ENCODE results near the gene TTC9B.
"Not testable (repeated sequence)": the region's sequence is repeated elsewhere in the genome, so short reads cannot be mapped to it uniquely, and the experiment has no call there.

The TTC9B gene

DNA sequence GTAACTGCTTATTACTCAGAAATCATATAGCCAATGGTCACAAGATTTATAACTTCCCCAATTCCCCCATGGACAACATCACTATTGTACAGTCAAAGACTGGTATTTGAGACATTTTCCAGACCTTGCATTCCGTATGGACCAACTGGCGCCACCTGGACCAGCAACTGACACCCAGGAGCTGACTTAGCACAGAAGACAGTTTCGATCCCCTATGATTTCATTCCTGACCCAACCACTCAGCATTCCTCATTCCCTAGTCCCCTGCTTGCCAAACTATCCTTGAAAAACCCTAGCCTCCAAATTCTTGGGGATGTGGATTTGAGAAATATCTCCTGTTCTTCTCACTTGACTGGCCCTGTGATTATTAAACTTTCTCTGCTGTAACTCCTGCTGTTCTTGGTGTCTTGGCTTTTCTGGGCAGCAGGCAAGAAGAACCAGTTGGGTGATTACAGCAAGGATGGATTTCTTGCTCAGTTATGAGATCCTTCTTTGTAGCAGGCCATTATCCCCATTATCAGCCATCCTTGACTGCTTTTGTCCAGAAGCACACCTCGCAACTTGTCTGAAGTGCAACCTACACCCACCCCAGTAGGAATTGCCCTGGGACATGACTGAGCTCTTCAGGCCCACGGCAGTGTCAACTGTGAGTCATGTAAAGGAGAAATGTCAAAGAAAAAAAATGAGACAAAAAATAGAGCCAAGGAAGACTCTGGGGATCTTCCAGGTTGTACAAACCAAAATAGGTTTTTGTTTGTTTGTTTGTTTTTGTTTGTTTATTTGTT lies 40.7 kb downstream of the TTC9B start:
- H3K4me1 ChIP-seq (ENCODE audit: control insufficient read depth, insufficient read depth, low read length), result peaks cover 9% of the 10 kb centered on the region
- no peak overlapping the region for H3K4me3 ChIP-seq (ENCODE audit: low read length)
- H3K36me3 ChIP-seq (ENCODE audit: control insufficient read depth, insufficient read depth, low read length, severe bottlenecking), result no peaks in the 10 kb centered on the region
- DNase-seq (ENCODE audit: low read depth), result no peak
- H3K9me3 ChIP-seq (ENCODE audit: control insufficient read depth, low read length), result peaks cover 8% of the 10 kb centered on the region
- no peaks in the 10 kb centered on the region for H3K27me3 ChIP-seq (replicated peaks; ENCODE audit: control insufficient read depth, insufficient read depth, low read length)
- no peak overlapping the region for H3K9ac ChIP-seq (ENCODE audit: low read length)

- no peaks in the 10 kb centered on the region for H3K36me3 ChIP-seq (ENCODE audit: control insufficient read depth, insufficient read depth, low read length, severe bottlenecking)
- peaks cover 8% of the 10 kb centered on the region for H3K9me3 ChIP-seq (ENCODE audit: control insufficient read depth, low read length)
- no peaks in the 10 kb centered on the region for H3K27me3 ChIP-seq (replicated peaks; ENCODE audit: control insufficient read depth, insufficient read depth, low read length)
- no peak overlapping the region for H3K9ac ChIP-seq (ENCODE audit: low read length)
- H3K4me3 ChIP-seq (ENCODE audit: low read length), result no peak overlapping the region
- peaks cover 9% of the 10 kb centered on the region for H3K4me1 ChIP-seq (ENCODE audit: control insufficient read depth, insufficient read depth, low read length)
- DNase-seq (ENCODE audit: low read depth), result no peak
Measured at GRCh38 chr19:40175820-40176219, 42.4 kb downstream of the TTC9B start.

- H3K4me1 ChIP-seq (ENCODE audit: control insufficient read depth, insufficient read depth, low read length), result peaks cover 9% of the 10 kb centered on the region
- no peak overlapping the region for H3K4me3 ChIP-seq (ENCODE audit: low read length)
- H3K9me3 ChIP-seq (ENCODE audit: control insufficient read depth, low read length), result peaks cover 8% of the 10 kb centered on the region
- H3K27me3 ChIP-seq (replicated peaks; ENCODE audit: control insufficient read depth, insufficient read depth, low read length), result no peaks in the 10 kb centered on the region
- no peak for DNase-seq (ENCODE audit: low read depth)
- H3K36me3 ChIP-seq (ENCODE audit: control insufficient read depth, insufficient read depth, low read length, severe bottlenecking), result no peaks in the 10 kb centered on the region
- H3K9ac ChIP-seq (ENCODE audit: low read length), result no peak overlapping the region
Measured at GRCh38 chr19:40174092-40174491, 44.1 kb downstream of the TTC9B start.

DNA sequence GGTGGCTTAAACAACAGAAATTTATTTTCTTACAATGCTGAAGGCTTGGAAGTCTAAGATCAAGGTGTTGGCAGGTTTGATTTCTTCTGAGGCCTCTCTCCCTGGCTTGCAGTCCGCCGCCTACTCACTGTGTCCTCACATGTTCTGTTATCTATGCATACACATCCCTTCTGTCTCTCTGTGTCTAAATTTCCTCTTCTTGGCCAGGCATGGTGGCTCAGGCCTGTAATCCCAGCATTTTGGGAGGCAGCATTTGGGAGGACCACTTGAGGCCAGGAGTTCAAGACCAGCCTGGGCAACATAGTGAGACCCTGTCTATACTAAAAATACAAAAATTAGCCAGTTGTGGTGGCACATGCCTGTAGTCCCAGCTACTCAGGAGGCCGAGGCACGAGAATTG lies 46.9 kb downstream of the TTC9B start:
- DNase-seq (ENCODE audit: low read depth); H3K36me3 ChIP-seq (ENCODE audit: control insufficient read depth, insufficient read depth, low read length, severe bottlenecking); H3K27me3 ChIP-seq (replicated peaks; ENCODE audit: control insufficient read depth, insufficient read depth, low read length); H3K4me1 ChIP-seq (ENCODE audit: control insufficient read depth, insufficient read depth, low read length); H3K9ac ChIP-seq (ENCODE audit: low read length); H3K4me3 ChIP-seq (ENCODE audit: low read length); H3K9me3 ChIP-seq (ENCODE audit: control insufficient read depth, low read length): not testable (repeated sequence)

GRCh38 chr19:40170303-40170989 lies 47.7 kb downstream of the TTC9B start:
- DNase-seq (ENCODE audit: low read depth); H3K9ac ChIP-seq (ENCODE audit: low read length); H3K4me1 ChIP-seq (ENCODE audit: control insufficient read depth, insufficient read depth, low read length); H3K4me3 ChIP-seq (ENCODE audit: low read length); H3K36me3 ChIP-seq (ENCODE audit: control insufficient read depth, insufficient read depth, low read length, severe bottlenecking); H3K27me3 ChIP-seq (replicated peaks; ENCODE audit: control insufficient read depth, insufficient read depth, low read length); H3K9me3 ChIP-seq (ENCODE audit: control insufficient read depth, low read length): not testable (repeated sequence)

- not testable (repeated sequence) for H3K9ac ChIP-seq (ENCODE audit: low read length); DNase-seq (ENCODE audit: low read depth); H3K9me3 ChIP-seq (ENCODE audit: control insufficient read depth, low read length); H3K4me1 ChIP-seq (ENCODE audit: control insufficient read depth, insufficient read depth, low read length); H3K36me3 ChIP-seq (ENCODE audit: control insufficient read depth, insufficient read depth, low read length, severe bottlenecking); H3K4me3 ChIP-seq (ENCODE audit: low read length); H3K27me3 ChIP-seq (replicated peaks; ENCODE audit: control insufficient read depth, insufficient read depth, low read length)
Measured at GRCh38 chr19:40169482-40170302, 48.5 kb downstream of the TTC9B start.
